HG02610 (cell line): ENCODE measurements around the gene PLXNB3.
"Not testable (repeated sequence)": the region's sequence is repeated elsewhere in the genome, so short reads cannot be mapped to it uniquely, and the experiment has no call there.

ENCODE experiments used
- ATAC-seq: cut with Tn5 transposase; IDR thresholded peaks from one replicate; pipeline ENCODE4 v1.9.1; 2021; ENCODE audit warnings: mild to moderate bottlenecking, moderate library complexity; ENCODE audit not compliant: unreplicated experiment

PLXNB3 gene

DNA sequence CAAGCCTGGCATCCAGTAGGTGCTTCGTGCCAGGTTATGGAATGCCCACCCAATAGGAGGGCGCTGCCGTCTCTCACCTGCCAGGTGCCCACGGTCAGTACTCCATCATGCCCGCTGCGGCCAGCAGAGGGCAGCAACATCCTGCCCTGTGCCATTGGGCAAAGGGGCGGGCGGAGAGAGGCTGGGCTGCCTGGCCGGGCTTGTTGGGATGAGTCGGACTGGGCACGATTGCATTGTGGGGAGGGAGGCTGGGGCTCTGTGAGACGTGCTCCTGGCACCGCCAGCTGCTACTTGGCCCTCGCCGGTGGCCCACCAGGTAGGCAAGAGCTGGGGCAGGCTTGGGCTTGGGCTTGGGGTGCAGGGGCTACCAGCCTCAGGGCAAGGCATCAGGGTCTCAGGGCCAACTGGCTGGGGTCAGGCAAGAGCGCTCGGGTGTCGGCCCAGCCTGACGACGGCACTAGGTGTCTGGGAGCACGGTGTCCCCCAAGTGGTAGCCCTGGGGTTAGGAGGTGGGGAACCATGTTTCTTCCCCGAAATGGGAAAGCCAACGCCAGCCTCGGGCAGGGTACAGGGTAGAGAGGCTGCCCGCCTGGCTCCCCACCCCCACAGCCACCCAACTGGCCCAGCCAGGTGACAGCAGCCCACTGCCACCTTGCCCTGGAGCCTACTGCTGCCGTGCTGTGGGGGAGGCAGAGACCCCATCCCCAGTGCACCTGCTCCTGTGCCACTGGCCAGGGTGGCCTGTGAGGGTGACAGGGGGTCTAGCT, at the start of gene PLXNB3:
Gene PLXNB3 (plus strand): TSS at position 261 of the 767 bp plus-strand sequence. CDS start 1,287 bp downstream, outside the sequence.
- ATAC-seq: no peak

DNA sequence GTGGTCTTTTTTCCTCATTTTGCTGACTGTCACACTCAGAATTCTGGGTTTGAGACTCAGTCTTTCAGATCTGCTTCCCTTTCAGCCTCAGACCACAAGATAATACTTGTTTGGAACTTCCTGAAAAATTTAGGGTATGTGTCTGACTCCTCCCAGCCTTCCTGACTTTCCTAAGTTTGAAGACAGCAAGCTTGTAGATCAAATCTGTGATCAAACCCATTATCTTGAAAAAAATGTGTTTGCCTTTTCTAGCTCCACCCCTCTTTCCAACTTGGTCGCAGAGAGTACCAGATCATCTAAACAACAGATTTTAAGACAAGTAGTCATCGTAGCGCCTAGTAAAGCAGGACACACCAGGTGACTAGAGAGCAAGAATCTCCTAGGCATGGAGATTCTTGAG, 49.8 kb upstream of the PLXNB3 start:
- ATAC-seq: no peak

DNA sequence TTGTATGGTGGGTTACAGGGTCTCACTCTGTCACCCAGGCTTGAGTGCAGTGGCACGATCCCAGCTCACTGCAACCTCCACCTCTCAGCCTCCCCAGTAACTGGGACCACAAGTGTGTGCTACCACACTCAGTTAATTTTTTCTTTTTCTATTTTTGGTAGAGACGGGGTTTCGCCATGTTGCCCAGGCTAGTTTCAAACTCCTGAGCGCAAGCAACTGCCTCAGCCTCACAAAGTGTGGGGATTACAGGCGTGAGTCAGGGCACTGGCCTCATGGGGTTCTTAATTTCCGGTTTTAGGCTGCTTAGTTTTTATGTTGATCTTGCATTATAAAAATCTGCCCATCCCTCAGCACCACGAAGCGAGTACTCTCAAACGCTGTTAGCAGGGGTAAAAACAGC, 46.6 kb upstream of the PLXNB3 start:
- ATAC-seq: no peak

DNA sequence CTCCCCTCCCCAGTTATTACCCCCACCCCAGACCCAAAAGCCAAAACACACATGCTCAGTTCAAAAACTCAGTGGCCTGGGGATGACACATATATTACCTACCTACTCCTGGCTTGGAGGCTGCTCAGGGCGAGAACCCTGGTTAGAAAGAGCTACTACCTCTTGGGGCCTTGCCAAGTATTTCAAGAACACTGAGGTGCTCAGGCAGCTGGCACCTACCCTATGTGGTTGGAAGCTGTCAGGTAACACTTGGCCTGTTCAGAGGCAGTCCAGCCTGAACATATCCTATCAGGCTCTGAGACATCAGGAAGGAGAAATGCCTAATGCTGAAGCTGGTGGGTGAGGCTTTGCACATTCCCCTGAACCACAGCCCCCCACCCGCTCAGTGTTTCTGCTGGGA, 44.8 kb upstream of the PLXNB3 start:
- no peak for ATAC-seq

DNA sequence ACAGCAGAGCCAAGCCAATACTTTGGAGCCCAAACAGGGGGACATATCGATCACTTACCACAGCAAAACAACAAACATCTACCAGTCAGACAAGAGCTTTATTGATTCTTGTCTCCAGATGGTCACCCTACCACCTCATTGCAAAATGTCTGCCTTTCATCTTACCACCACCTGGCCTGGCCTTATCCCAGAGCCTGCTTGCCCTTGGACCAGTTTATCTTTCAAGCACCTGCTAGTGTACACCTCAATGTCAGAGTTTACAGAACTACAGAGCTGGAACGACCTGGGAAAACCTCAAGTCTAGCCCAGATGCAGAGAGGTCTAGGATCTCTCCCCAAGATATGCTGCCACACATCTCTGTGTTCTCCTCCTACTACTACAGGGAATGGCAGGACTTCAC, 44.3 kb upstream of the PLXNB3 start:
- ATAC-seq: no peak

DNA sequence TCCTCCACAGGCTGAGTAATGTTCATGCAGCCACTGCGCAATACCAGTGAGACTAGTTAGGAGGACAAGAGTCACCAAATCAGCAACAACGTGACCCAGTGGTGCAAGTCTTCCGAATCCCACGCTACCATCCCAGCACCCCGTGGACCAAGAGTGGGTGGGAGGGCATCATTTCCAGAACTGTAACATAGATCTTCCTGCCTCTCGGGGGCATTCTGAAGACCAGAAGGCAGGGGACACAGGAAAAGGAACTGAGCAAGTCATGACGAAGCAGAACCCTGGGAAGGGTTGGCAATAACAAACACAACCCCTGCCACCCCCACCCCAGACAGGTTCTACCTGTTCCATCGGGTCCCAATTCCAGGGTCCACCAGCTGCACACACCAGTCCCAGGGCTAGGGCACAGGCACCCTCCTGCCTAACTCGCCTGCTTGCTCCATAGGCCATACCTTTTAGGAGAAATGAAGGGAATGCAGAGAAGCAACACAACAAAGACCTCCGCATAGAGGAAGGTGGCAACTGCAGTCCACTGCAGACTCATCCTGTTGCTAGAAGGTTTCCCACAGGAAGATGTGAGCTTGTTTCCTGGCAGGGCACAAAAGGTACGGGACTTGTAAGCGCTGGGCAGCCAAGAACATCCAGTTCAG, 41.2 kb upstream of the PLXNB3 start:
- no peak for ATAC-seq

DNA sequence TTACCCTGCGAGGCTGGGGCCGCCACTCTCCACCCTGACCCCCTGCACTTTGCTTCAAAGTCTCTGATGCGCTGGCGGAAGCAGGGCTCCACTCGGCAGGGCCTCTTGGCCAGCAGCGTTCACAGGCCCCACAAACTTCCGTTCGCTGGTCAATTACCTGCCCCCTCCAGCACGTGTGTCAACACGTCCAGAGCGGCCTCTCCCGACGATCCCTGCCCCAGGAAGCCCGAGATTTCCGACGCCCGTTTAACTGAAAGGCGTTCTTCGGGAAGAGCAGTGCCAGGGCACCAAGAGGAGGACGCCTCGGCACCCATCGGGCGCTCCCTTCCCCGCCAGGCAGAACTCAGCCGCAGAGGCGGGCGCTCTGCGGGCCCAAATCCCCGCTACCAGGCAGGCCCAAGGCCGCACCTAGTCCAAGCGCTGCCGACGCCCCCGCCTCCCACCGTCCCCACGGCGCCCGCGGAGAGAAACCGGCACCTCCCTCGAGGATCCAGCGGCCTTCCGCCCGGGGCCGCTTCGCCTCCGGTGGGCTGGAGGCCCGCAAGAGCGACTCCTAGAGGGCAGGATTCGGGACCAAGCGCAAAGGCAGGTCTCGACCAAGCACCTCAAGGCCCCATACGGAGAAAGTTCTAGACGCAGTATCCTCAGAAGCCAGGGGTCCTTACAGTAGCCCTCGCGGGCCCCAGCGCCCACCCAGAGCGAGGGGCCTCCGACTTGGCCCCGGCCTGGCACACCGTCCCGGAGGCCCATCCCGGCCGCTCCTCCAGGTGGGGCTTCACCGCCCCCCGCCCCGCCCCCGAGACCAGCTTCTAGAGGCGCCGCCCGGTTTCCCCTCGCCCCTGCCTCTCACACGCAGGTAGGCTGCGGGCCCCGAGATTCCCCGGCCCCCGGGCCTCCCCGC, 40.4 kb upstream of the PLXNB3 start:
- ATAC-seq: peak; percentile 36

DNA sequence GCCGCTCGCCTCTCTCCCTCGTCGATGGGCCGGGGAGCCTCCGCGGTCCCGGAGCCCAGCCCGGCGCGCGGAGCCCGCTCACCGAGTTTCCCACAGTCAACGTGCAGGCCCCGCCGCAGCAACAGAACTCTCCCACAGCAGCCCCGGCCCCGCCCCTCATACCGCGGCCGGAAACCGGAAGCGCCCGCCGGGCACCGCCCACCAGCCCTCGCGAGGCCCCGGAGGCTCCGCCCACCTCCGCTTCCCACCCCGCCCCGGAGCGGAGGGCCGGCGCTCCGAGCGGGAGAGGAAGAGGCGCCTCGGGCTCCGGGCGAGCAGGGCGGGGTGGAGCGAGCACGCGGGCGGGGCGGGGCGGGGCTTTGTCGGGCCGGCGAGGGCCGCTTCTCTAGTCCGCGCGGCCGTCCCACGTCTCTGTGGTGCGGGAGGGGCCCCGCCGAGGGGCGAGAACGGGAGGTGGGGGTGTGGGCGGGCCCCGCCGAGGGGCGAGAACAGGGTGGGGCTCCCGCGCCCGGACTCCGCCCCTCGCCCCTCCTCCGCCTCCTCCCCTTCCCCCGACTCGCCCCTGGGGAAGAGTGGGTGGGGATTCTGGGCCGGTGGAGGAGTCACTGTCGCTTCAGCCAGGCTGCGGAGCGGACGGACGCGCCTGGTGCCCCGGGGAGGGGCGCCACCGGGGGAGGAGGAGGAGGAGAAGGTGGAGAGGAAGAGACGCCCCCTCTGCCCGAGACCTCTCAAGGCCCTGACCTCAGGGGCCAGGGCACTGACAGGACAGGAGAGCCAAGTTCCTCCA, 39.6 kb upstream of the PLXNB3 start, which contains the start of the genes ABCD1 and BCAP31:
Gene ABCD1 (plus strand): TSS at position 605 of the 787 bp plus-strand sequence. CDS start 411 bp downstream, outside the sequence.
Gene BCAP31 (minus strand): TSS at position 136 of the 787 bp plus-strand sequence. CDS start 1,143 bp downstream, outside the sequence.
- ATAC-seq: peak; percentile 62

DNA sequence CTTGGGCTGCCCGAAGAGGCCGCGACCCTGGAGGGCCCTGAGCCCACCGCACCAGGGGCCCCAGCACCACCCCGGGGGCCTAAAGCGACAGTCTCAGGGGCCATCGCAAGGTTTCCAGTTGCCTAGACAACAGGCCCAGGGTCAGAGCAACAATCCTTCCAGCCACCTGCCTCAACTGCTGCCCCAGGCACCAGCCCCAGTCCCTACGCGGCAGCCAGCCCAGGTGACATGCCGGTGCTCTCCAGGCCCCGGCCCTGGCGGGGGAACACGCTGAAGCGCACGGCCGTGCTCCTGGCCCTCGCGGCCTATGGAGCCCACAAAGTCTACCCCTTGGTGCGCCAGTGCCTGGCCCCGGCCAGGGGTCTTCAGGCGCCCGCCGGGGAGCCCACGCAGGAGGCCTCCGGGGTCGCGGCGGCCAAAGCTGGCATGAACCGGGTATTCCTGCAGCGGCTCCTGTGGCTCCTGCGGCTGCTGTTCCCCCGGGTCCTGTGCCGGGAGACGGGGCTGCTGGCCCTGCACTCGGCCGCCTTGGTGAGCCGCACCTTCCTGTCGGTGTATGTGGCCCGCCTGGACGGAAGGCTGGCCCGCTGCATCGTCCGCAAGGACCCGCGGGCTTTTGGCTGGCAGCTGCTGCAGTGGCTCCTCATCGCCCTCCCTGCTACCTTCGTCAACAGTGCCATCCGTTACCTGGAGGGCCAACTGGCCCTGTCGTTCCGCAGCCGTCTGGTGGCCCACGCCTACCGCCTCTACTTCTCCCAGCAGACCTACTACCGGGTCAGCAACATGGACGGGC, 38.8 kb upstream of the PLXNB3 start:
- ATAC-seq: no peak

DNA sequence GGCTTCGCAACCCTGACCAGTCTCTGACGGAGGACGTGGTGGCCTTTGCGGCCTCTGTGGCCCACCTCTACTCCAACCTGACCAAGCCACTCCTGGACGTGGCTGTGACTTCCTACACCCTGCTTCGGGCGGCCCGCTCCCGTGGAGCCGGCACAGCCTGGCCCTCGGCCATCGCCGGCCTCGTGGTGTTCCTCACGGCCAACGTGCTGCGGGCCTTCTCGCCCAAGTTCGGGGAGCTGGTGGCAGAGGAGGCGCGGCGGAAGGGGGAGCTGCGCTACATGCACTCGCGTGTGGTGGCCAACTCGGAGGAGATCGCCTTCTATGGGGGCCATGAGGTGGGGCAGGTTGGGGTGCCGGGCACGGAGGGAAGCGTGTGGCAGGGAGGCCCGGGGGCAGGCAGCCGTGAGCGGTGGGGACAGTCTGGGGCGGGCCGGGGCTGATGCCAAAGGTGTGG, 38.2 kb upstream of the PLXNB3 start:
- no peak for ATAC-seq

DNA sequence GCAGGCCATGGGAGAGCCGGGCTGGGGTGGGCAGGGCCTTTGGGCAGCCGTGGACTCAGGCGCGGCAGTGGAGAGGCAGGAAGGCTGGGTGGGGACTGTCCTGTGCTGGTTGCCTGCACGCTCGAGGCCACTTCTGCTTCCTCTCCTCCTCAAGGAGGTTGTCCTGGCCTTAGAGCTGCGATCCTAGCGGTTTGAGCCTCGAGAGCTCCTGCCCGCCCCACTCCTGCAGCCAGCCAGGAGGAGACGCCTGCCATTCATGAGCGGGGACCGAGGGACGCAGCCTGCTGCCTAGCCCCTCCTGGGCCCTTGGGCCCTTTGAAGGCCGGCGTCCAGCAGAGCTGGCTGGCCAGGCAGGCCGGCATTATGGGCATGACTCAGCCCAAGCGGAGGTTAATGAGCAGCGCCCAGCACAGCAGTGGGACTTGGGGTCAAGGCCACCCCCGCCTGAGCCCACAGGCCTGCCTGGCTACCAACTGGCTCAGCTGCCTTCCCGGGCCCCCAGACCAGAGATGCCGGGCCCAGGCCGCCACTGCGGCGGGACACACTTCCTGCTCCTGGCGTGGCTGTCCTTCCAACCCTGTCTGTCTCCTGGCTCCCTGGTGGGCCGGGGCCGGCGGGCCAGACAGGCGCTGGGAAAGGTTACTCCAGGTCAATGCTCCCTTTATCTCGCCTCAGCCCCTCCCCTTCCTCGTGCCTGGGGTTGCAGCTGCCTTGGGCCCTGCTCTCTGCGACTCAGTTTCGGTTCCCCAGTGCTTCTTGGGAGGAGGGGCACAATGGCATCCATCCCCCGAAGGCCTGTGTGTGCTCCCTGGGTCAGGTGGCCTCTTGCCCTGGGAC, 37.5 kb upstream of the PLXNB3 start:
- ATAC-seq: peak; percentile 43

DNA sequence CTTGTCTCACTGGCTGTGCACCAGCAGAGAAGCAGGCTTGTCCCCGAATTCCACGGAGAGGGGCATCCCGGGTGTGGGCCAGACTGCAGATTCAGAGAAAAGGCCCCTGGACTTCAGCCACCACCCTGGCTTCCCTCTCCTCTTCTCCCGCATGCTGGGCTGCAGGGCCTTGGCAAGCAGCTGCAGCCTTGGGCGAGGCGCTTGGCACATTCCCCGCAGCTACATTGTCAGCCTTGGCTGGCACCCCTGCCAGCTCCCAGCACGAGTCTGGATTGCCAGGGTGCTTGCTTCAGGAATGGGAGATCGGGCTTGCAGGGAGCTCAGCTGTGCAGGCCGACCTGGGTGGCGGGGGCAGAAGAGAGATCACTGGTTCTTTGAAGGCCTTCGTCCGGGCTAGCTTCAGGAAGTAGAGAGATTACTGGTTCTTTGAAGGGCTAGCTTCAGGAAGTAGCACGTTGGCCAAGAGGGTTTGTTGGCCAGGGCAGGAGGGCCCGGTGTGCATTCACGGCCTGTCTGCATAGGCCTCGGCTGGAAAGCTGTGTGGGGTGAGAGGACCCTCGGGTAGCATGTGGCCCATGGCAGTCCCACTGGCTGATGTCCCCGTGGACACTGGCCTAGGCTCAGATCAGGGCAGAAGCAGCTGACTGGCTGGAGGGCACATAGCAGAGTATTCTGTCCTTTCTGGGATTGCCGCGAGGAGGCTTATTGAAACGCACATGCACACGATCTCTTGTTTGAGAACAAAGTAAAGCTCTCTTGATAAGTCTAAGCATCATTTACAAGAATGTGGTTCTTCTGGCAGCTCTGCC, 36.7 kb upstream of the PLXNB3 start:
- no peak for ATAC-seq

DNA sequence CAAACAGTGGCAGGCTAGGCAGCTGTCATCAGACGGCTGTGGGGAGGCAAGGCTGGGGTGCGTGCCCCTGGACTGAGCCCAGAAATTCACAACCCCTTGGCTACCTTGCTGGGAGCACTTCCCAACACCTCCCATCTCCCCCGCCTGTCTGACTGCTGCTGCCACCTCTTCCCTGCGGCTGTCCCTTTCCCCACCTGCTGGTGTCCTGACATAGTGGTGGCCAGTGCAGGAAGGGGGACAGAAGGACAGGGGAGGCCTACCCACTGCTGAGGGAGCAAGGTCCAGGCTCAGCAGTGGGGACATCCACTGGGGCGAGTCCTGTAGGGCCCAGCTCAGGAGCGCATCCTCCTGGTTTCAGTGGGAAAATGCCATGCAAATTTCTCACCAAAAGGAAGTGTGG, 36.0 kb upstream of the PLXNB3 start:
- ATAC-seq: no peak

DNA sequence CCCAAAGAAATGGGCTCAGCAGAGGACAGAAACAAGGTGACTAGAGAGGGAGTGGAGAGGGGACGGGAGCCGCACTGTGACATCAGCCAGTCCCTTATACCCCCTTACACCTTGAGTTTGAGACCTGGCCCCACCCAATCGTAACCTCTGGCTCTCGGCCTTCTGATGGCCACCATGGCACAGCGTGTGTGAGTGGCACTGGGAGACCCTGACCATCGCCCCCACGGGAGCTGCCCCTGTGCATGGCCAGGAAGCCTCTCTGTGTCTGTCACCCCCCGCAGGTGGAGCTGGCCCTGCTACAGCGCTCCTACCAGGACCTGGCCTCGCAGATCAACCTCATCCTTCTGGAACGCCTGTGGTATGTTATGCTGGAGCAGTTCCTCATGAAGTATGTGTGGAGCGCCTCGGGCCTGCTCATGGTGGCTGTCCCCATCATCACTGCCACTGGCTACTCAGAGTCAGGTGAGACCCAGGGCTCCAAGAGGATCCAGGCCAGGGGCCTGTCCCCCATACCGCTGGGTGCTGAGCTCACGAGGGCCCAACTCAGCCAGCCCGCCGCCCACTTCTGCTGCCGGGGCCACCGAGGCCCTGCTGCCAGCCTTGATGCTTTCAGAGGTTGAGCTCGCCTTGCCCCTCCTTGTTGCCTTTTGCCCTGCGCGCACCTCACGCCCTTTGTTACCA, 35.0 kb upstream of the PLXNB3 start:
- no peak for ATAC-seq

DNA sequence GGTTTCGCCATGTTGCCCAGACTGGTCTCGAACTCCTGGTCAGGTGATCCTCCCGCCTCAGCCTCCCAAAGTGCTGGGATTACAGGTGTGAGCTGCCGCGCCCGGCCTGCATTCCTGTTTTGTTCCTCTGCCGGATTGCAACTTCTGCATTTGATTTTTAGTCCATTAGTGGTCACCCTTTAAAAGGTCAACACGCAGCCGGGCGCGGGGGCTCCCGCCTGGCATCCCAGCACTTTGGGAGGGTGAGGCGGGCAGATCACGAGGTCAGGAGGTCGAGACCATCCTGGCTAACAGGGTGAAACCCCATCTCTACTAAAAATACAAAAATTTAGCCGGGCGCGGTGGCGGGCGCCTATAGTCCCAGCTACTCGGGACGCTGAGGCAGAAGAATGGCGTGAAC, 33.9 kb upstream of the PLXNB3 start:
- ATAC-seq: not testable (repeated sequence)

DNA sequence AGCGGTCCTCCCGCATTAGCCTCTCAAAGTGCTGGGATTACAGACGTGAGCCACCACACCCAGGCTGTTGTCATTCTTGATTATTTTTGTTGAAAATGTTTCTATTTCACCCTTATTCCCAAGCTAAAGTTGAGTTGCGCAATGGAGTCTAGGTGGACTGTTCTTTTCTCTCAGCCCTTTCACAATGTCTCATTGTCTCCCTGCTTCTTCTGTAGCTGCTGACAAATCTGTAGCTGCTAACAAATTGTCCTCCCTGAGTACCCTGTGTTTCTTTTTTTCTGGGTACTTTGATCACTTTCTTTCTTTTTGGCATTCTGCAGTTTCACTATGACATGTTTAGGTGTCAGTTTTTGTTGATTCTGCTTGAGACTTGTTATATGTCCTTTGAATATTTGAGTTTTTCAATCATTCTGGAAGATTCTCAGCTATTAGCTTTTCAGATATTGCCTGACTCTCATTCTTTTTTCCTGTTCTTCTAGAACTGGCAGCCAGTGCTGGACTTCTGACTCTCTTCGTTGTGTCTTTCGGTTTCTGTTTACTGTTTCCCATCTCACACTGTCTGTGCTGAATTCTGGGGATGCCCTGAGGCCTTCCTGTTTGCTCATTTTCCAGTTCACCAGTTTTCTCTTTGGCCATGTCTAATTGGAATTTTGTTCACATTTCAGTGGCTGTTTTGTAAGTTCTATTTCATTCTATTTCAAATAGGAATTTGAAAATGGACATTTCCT, 32.8 kb upstream of the PLXNB3 start:
- no peak for ATAC-seq

DNA sequence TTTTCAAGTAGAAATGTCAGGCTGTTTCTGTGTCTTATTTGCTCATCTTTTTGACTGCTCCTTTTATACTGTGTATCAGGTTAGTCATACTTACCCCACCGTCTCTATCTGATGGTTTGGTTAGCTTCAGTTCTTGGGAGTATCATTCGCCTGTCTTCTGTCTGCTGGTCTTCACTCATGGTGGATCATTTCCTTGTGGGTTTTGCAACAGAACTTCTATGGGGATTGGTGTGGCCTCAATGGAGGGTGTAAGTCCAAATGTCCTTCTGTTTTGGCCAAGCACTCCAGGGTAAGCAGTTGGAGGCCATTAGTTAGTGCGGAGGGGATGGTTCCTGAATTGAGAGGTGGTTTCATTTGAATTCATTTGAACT, 32.2 kb upstream of the PLXNB3 start:
- no peak for ATAC-seq
